CD4-positive, alpha-beta T cell treated with Interleukin-17A for 4 hours (primary cell): ENCODE data around the gene MAEL.
A peak's percentile ranks its signal among the peaks of the same experiment; 100 is the strongest.
"Not testable (repeated sequence)": the region's sequence is repeated elsewhere in the genome, so short reads cannot be mapped to it uniquely, and the experiment has no call there.

Source experiments
- DNase-seq: peaks from one replicate; pipeline ENCODE4 v3.0.0-alpha.2; 2020; ENCODE audit warnings: mixed read lengths

Gene MAEL

GRCh38 chr1:166978821-166979220, 10.3 kb upstream of the MAEL start:
- DNase-seq, result no peak

GRCh38 chr1:166980383-166980782, 8.7 kb upstream of the MAEL start:
- no peak for DNase-seq

GRCh38 chr1:166980818-166981217, 8.3 kb upstream of the MAEL start:
- DNase-seq, result no peak

- DNase-seq, result no peak
Observed at GRCh38 chr1:166981589-166981988, 7.5 kb upstream of the MAEL start.

GRCh38 chr1:166999075-166999474, 10.0 kb downstream of the MAEL start:
- no peak for DNase-seq

GRCh38 chr1:166999500-167000055, 10.5 kb downstream of the MAEL start:
- DNase-seq, result no peak

GRCh38 chr1:167000546-167000945, 11.5 kb downstream of the MAEL start:
- DNase-seq, result no peak

GRCh38 chr1:167002354-167002753, 13.3 kb downstream of the MAEL start:
- DNase-seq, result no peak

GRCh38 chr1:167003711-167004110, 14.6 kb downstream of the MAEL start:
- DNase-seq, result no peak

GRCh38 chr1:167011560-167012191, 22.6 kb downstream of the MAEL start:
- no peak for DNase-seq

GRCh38 chr1:167012570-167012969, 23.5 kb downstream of the MAEL start:
- no peak for DNase-seq

GRCh38 chr1:167013108-167013929, 24.2 kb downstream of the MAEL start:
- no peak for DNase-seq

- no peak for DNase-seq
Observed at GRCh38 chr1:167016100-167016750, 27.1 kb downstream of the MAEL start.

- DNase-seq, result no peak
Observed at GRCh38 chr1:167022384-167022783, 33.3 kb downstream of the MAEL start.

GRCh38 chr1:167029553-167029952, 40.5 kb downstream of the MAEL start:
- DNase-seq, result not testable (repeated sequence)

- no peak for DNase-seq
Observed at GRCh38 chr1:167033646-167034045, 44.6 kb downstream of the MAEL start.

- DNase-seq, result peak; percentile 76
Observed at GRCh38 chr1:167043752-167044488, 54.8 kb downstream of the MAEL start.

GRCh38 chr1:167051907-167052306, 62.8 kb downstream of the MAEL start:
- no peak for DNase-seq

GRCh38 chr1:167052389-167052788, 63.3 kb downstream of the MAEL start:
- DNase-seq, result no peak

- no peak for DNase-seq
Observed at GRCh38 chr1:167054531-167054930, 65.5 kb downstream of the MAEL start.

- DNase-seq, result no peak
Observed at GRCh38 chr1:167054946-167055630, 66.0 kb downstream of the MAEL start.

GRCh38 chr1:167056529-167057231, 67.6 kb downstream of the MAEL start:
- no peak for DNase-seq
